Epithelial cell of proximal tubule (primary cell): ENCODE data around the gene WNT2. TPM values are rescaled to one million over a fixed set of nuclear protein-coding genes. Genes with fewer than 3 reads are reported as not detected.

Experiments used
- DNase-seq: peaks from one replicate; pipeline ENCODE4 v3.0.0-alpha.2; 2011; ENCODE audit warnings: low read depth
- H3K4me3 ChIP-seq: 2 replicates; pipeline ENCODE4 v1.5.1; 2011; ENCODE audit warnings: low read depth, mild to moderate bottlenecking, low read length
- CTCF ChIP-seq: conservative IDR thresholded peaks from 2 replicates; pipeline ENCODE4 v1.5.1; 2012; ENCODE audit warnings: low read depth, mild to moderate bottlenecking, low read length
- total RNA-seq: library from RNA; depleted of rRNA; stranded (reverse); fragments of >200 nt; gene quantifications from 2 replicates; pipeline ENCODE4 v1.2.3, GENCODE V29; 2015

The WNT2 gene
- total RNA-seq, 1 donor from 2014 or later = not detected

DNA sequence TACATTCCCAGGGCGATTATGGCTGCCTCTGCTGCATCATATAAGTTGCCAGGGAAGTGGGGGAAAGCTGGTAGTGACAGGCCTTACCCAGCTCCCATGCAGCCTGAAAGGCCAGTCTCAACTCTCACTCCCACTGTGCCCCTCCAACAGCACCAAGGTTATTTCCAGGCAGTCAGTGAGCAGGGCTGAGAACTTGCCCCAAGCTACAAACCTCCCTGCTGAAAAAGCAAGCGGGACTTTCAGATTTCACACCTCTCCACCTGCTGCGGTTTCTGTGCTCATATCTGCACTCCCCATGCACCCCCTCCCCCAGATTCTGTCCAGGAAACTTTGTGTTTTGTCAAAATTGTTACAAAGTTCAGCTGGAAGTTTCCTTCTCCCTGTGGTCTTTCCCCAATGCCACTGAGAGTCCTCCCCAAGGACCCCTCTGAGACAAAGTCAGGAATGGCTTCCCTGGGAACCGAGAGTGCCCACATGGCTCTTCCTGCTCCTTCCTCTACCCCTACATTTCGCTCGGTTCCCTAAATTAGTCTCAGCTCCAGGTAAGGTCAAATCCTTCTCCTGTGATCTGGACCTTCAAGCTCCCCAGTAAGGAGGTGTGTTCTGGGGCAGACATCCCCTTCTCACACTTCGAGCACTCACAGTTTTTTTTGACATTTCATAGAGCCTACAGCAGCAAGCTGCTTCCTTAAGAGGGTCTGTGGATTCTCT lies 25.3 kb upstream of the WNT2 start:
- no peak overlapping the region for H3K4me3 ChIP-seq
- no peak for DNase-seq
- TF ChIP-seq CTCF = no peak

- H3K4me3 ChIP-seq = no peak overlapping the region
- no peak for TF ChIP-seq CTCF
- DNase-seq = no peak
These were observed 24.6 kb upstream of the WNT2 start for GRCh38 chr7:117347480-117347879.

DNA sequence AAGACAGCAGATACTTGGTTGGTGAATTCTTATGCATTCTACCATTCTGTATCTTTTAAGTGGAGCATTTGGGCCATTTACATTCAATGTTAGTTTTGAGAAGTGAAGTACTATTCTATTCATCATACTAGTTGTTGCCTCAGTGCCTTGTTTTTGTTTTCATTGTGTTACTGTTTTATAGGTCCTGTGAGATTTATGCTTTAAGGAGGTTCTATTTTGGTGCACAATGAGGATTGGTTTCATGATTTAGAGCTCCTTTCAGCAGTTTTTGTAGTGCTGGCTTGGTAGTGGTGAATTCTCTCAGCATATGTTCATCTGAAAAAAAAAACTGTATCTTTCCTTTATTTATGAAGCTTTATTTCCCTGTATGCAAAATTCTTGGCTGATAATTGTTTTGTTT lies 23.3 kb upstream of the WNT2 start:
- no peak for DNase-seq
- no peak for TF ChIP-seq CTCF
- H3K4me3 ChIP-seq = no peak overlapping the region

DNA sequence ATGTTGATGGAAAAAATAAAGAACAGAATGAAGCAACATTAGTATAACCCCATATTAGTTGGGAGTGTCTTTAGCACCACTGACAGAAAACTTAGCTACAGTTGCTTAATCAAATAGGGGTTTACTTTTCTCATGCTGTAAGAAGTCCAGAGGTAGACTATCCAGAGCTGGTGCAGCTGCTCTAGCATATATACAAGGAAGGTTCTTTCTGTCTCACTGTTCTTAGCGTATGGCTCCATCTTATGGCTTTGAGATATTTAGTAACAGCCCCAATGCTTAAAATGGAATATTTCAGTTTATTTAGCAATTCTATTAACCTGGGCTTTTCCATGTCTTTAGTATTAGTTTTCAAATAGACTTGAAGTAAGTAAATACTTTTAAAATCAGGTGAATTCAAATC lies 15.2 kb upstream of the WNT2 start:
- no peak for TF ChIP-seq CTCF
- no peak overlapping the region for H3K4me3 ChIP-seq
- DNase-seq = no peak

- H3K4me3 ChIP-seq = no peak overlapping the region
- TF ChIP-seq CTCF = peak; percentile 17
- DNase-seq = no peak
These were observed 10.3 kb upstream of the WNT2 start for GRCh38 chr7:117333168-117333567.

DNA sequence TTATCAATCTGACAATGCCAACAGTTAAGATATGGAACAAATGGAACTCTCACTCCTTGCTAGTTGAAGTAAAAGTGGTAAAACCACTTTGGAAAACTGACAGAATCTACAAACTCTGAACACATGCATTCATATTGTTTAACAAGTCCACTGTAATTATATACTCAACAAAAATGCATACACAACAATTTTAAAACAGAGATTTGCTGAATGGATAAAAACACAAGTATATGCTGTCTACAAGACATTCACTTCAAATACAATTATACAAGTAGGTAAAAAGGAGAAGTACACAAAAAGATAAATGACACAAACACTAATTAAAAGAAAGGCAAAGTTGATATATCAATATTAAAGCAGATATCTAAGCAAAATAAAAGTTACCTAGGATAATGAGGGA lies 9.2 kb upstream of the WNT2 start:
- DNase-seq = no peak
- no peak overlapping the region for H3K4me3 ChIP-seq

More for the DNA sequence above, 9.2 kb upstream of the WNT2 start:
- no peak for TF ChIP-seq CTCF
